GM12873 (cell line): ENCODE measurements around the gene DCAF8L1.

ENCODE experiments used
- CTCF ChIP-seq: IDR thresholded peaks from 2 replicates; pipeline ENCODE4 v1.5.1; 2012; ENCODE audit warnings: low read depth, mild to moderate bottlenecking, moderate library complexity, low read length, control low read depth; ENCODE audit not compliant: insufficient read depth; ENCODE audit errors: missing control alignments

The DCAF8L1 gene

GRCh38 chrX:27981349-27981748 lies at the start of gene DCAF8L1:
Gene DCAF8L1, minus strand, starts transcription at chrX:27981449. Its CDS starts 115 bp downstream, at chrX:27981334.
- no peak for TF ChIP-seq CTCF

- TF ChIP-seq CTCF = no peak
Observed at GRCh38 chrX:28022371-28022770, 41.1 kb upstream of the DCAF8L1 start.

GRCh38 chrX:28016823-28017222 lies 35.6 kb upstream of the DCAF8L1 start:
- no peak for TF ChIP-seq CTCF

- TF ChIP-seq CTCF = no peak
Observed at GRCh38 chrX:28015993-28016392, 34.7 kb upstream of the DCAF8L1 start.

DNA sequence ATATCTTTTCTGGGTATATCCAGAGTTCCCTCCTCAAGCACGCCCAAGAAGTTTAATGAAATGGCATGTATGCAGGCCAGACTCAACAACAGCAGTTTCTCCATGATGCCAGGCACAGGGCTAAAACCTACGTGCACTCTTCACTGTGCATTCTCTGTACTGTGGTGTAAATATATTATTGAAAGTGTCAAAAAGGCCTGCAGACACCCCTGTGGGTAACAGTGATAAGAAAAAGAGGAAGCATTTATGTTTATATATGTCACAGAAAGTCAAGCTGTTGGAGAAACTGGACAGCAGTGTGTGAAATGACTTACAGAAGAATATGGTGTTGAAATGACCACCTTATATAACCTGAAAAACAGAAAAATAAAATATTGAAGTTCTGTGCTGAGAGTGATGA lies 29.6 kb upstream of the DCAF8L1 start:
- TF ChIP-seq CTCF = no peak

- no peak for TF ChIP-seq CTCF
Observed at GRCh38 chrX:27998666-27999065, 17.4 kb upstream of the DCAF8L1 start.

DNA sequence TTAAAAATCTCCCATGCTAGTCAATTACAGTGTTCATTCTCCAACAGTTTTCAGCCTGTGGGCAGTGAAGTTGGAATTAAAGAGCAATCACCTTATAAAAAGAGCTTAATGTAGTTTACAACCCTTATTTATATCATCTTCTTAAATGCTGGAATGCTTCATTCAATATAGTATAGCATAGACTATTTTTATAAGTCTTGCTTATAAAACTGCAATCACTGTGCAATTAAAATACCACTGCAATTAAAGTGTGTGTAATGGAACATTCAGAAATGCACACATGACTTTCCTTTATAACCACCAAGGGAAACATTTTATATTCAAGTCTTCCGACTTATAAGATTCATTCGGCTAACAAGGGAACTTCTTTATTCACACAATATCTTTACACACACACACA lies 16.4 kb upstream of the DCAF8L1 start:
- TF ChIP-seq CTCF = no peak
